ENCODE results near the gene SYPL1.
"Not testable (repeated sequence)": the region's sequence is repeated elsewhere in the genome, so short reads cannot be mapped to it uniquely, and the experiment has no call there.

The SYPL1 gene

GRCh38 chr7:106112118-106112971, at the start of gene SYPL1:
SYPL1 (minus strand) TSS chr7:106112312; CDS start chr7:106112208, 104 bp downstream.
- peak; percentile 90 for DNase-seq

DNA sequence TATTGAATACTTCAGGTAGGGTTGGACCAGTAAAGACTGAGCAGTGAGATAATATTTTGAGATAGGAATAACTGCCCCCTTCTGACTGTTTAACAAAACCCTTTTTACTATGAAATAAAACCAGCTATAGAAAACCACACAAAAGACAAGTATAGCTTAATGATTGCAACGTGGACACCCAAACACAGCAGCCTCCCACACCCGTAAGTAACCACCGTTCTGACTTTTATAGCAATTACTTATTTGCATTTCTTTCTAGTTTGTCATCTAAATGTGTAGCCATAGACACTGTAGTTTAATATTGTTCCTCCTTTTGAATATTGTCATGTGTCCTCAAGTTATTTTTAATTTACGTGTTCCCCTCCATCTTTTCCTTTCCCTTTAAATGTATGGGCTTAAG, 42.9 kb upstream of the SYPL1 start:
- no peak for DNase-seq

GRCh38 chr7:106153891-106154449, 41.9 kb upstream of the SYPL1 start:
- DNase-seq: peak; percentile 91

DNA sequence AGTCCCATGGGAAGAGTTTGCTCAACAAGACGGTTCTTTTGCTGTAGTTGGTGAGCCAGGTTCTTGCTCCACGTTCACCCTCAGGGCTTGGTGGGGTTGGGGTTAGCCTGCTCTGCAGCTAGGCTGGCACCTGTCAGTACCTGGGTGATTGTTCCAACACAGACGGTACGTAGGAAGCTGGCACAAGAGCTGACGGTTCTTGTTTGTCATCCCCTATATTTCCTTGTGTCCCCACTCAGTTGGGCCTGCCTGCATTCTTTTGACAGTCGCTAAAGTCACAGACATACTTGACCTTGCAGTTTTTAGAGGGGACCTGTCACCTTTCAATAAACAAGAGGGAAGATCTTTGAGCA, 40.2 kb upstream of the SYPL1 start:
- DNase-seq: no peak

GRCh38 chr7:106151459-106152312, 39.6 kb upstream of the SYPL1 start:
- DNase-seq: no peak

DNA sequence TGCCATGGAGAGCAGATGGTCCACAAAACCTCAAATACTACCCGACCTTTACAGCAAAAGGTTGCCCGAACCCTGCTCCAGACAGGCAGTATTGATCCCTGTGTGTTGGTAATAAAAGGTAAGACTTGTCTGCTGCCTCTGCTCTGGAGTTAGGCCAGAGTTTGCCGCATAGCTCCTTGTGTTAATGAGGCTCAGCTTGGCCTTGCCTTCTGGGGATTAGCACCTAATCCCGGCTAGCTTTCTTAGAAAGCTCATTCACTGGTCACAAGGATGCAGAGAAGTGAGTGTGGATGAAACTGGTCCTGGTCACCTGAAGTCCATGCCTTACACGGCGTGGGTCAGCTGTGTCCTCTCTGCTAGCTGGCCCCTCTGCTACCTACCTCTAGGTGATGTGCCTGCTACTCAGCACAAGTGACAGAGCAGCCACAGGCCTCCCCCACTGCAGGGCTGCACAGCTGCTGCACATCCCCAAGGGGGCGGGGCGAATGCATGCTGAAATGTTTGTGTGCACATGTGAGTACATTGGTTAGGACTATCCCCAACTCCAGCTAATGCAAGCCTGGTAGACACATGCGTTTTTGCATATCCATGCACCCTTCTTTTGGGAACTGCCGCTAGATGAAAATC, 31.7 kb upstream of the SYPL1 start:
- no peak for DNase-seq

DNA sequence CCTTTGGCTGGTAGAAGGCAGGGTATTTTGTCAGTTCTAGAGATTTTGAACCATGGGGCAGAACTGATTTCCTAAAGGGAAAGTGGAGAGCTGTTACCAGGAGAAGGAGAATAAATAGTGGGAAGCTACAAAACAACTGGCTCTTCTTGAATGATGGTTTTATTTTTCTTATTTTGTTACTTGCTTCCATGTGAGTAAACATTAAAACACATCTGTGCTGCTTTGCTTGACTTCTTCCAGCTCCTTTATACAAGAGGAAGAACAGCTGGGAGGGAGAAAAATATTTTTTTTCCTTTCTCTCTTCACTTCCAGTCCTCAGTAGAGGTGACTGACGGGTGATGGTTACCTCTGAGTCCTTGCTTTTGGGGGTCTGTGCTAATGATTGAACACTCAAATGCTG, 30.0 kb upstream of the SYPL1 start:
- no peak for DNase-seq

- DNase-seq: no peak
Observed at GRCh38 chr7:106140406-106141173, 28.5 kb upstream of the SYPL1 start.

- no peak for DNase-seq
Observed at GRCh38 chr7:106139265-106140251, 27.4 kb upstream of the SYPL1 start.

GRCh38 chr7:106138776-106139175, 26.7 kb upstream of the SYPL1 start:
- DNase-seq: no peak

DNA sequence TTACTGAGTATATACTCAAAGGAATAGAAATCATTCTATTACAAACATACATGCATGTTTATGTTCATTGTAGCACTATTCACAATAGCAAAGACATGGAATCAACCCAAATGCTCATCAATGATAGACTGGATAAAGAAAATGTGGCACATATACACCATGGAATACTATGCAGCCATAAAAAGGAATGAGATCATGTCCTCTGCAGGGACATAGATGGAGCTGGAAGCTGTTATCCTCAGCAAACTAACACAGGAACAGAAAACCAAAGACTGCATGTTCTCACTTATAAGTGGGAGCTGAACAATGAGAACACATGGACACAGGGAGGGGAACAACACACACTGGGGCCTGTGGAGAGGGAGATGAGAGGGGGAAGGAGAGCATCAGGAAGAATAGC, 26.1 kb upstream of the SYPL1 start:
- not testable (repeated sequence) for DNase-seq

DNA sequence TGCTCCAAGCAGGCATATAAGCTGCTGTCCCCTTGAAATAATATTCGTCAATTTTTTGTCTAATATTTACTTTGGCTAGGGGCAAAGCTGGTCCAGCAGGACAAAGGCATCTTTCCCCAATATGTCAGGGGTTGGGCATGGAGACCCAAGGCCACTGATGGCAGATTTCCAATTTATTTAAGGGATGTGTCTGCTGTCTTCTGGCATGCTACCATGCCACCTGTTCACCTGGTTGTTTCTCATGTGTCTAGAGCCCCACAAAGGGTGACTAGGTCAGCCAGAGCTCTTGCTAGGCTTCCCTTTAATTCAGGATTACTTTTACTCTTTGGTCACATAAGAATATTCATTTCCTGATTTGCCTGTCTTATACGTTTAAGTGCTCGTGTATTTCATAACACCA, 22.1 kb upstream of the SYPL1 start:
- DNase-seq: no peak

DNA sequence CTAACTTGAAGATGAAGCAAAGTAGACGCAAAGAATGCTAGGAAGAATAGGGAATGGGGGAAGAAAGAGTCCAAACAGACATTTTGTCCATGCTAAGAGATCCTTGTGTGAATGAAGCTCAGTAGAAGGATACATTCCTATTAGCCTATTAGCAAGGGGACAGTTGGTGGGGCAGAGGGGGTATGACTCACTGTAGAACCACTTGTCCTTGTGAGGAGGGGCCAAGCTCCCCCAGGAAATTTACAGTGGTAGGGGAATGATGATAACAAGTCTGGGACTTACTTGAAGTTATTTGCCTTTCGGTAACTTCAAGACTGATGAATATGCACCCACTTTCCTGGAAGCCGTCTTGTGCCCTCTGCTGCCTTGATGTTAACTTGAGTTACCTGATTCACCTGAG, 17.2 kb upstream of the SYPL1 start:
- DNase-seq: no peak

DNA sequence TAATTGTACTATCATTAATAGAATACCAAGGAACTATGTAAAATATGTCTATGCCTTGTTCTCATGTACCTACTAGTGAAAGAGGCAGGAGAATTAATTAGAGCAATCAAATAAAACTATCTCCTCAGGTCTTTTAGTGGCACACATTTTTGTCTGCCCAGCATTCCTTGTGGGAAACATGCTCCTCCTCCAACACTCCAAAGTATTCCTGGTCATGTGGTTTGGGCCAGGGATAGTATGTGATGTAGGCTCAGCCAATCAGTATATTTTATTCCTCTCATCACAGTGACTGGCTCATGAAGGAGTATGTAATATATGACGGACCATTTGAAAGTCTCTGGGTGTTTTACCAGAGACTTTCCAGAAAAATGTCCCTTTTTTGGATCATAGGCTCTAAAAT, 16.7 kb upstream of the SYPL1 start:
- DNase-seq: no peak

DNA sequence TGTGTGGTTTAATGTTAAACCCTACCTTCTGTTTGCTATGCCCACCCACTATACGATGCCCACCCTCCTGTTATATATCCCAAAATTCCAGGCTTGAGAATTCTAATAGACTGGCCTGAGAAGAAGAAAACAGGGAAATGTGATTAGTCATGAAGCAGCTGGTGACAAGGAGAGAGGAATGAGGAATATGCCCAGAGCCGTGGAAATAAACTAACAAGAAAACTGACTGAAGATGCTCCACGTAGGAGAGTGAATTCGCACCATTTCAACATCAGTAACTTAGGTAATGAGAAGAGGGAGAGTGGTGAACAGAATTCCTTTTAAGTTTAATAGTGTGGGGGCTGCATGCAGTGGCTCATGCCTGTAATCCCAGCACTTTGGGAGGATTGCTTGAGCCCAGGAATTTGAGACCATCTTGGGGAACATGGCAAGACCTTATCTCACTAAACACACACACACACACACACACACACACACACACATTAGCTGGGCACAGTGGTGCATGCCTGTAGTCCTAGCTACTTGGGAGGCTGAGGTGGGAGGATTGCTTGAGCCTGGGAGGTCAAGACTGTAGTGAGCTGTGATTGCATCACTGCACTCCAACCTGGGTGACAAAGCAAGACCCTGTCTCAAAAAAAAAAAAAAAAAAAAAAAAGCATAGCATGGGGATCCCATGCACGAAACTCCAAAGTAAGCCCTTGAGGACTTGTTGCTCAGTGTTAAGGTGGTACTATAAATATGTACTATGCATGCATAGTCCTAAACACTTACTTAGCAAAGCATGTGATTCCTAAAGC, 16.1 kb upstream of the SYPL1 start:
- DNase-seq: no peak

DNA sequence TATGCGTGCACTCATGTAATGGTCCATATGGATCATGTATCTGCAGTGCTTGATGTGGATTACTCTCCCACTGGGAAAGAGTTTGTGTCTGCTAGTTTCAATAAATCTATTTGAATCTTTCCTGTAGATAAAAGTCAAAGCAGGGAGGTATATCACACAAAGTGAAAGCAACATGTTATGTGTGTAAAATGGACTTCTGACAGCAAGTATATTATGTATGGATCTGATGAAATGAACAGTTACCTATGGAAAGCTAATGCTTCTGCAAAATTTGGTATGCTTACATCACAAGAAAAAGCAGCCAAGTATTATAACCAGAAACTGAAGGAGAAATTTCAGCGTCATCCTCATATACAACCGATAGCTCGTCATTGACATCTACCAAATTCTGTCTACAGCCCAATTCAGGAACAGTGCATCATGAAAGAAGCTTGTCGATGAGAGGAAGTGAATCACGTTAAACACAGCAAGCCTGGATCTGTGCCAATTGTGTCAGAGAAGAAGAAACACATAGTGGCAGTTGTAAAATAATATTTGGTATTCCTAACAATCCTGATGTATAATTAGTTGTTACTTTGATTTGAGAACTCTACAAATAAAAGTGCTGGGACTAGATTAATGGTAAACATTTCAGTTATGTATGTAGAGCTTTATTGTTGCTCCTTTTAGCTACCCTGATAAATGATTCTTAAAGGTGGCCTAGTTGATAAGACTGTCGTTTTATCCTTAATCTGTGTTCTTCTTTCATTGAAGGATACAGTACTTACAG, 14.2 kb upstream of the SYPL1 start:
- DNase-seq: no peak

- DNase-seq: no peak
Observed at GRCh38 chr7:106125417-106125816, 13.3 kb upstream of the SYPL1 start.

DNA sequence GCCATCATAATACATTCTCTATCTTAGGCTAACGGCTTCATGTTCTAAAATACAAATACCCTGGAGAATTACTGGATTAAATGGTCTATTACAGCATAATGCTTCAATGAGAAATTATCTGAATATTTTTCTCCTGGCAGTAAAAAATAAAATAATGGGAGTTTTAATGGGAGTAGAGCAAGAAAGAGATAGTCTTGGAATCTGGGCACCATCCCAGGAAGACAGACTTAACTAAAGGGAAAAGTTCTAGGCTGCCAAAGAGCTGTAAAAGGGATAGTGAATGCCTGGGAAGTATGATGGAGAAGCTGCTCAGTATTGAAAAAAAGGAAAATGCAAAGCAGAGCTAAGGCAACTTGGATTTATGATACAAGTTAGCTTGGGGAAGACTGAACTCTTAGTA, 12.1 kb upstream of the SYPL1 start:
- DNase-seq: no peak

GRCh38 chr7:106122713-106123112, 10.6 kb upstream of the SYPL1 start:
- DNase-seq: no peak

Data from NCI-H2227 treated with DMSO at 0.1 percent for 48 hours (cell line).